DND-41 (cell line): ENCODE results near the gene TMCC1.

ENCODE experiments used
- ATAC-seq: fragments of 200-7000 bp; cut with Tn5 transposase; 3 replicates; pipeline ENCODE4 v1.9.1; 2021; ENCODE audit warnings: low read depth; ENCODE audit not compliant: insufficient read depth
- DNase-seq: peaks from one replicate; pipeline ENCODE4 v3.0.0-alpha.2; 2020
- H2AFZ ChIP-seq: 2 replicates; pipeline ENCODE4 v1.6.0; 2012; ENCODE audit warnings: low read depth, low read length
- H3K27ac ChIP-seq: 2 replicates; pipeline ENCODE4 v1.5.1; 2012; ENCODE audit warnings: low read length, inconsistent platforms
- H3K27me3 ChIP-seq: fragments of 200-600 bp; sonication (generic); 2 replicates; pipeline ENCODE4 v1.6.0; 2012; ENCODE audit warnings: low read length, mild to moderate bottlenecking, inconsistent platforms; ENCODE audit not compliant: insufficient read depth, poor library complexity
- H3K36me3 ChIP-seq: 2 replicates; pipeline ENCODE4 v1.5.1; 2012; ENCODE audit warnings: low read length, inconsistent platforms; ENCODE audit not compliant: insufficient read depth
- H3K4me1 ChIP-seq: 2 replicates; pipeline ENCODE4 v1.5.1; 2012; ENCODE audit warnings: mild to moderate bottlenecking, low read length; ENCODE audit not compliant: insufficient read depth
- H3K4me2 ChIP-seq: 2 replicates; pipeline ENCODE4 v1.6.0; 2012; ENCODE audit warnings: mild to moderate bottlenecking, moderate library complexity, low read length, inconsistent platforms; ENCODE audit not compliant: insufficient read depth
- H3K4me3 ChIP-seq, 2 experiments: fragments of 200-600 bp in 1 of 2; shearing (Covaris generic) in 1 of 2; 2 replicates each; pipeline ENCODE4 v1.5.1; 2012 to 2016; ENCODE audit warnings: inconsistent platforms in 2 of 2, low read length in 2 of 2, mild to moderate bottlenecking in 2 of 2, low read depth in 1 of 2, moderate library complexity in 1 of 2
- H3K79me2 ChIP-seq: 2 replicates; pipeline ENCODE4 v1.6.0; 2012; ENCODE audit warnings: low read length, inconsistent platforms; ENCODE audit not compliant: insufficient read depth
- H3K9ac ChIP-seq: 2 replicates; pipeline ENCODE4 v1.6.0; 2012; ENCODE audit warnings: low read depth, mild to moderate bottlenecking, inconsistent platforms, low read length, moderate library complexity
- H3K9me3 ChIP-seq: 2 replicates; pipeline ENCODE4 v1.5.1; 2012; ENCODE audit warnings: low read length, moderate library complexity, mild to moderate bottlenecking, inconsistent platforms; ENCODE audit not compliant: insufficient read depth, severe bottlenecking
- H4K20me1 ChIP-seq: 2 replicates; pipeline ENCODE4 v1.6.0; 2012; ENCODE audit warnings: low read length; ENCODE audit not compliant: insufficient read depth
- CTCF ChIP-seq: IDR thresholded peaks from 2 replicates; pipeline ENCODE4 v1.5.1; 2012; ENCODE audit warnings: borderline replicate concordance, low read length, moderate library complexity, mild to moderate bottlenecking; ENCODE audit not compliant: poor library complexity, severe bottlenecking; ENCODE audit errors: extremely low read depth
- EZH2 ChIP-seq: IDR thresholded peaks from 3 replicates; pipeline ENCODE4 v1.6.1; 2012; ENCODE audit warnings: borderline replicate concordance, low read depth, mild to moderate bottlenecking, moderate library complexity, low read length, inconsistent platforms; ENCODE audit not compliant: severe bottlenecking

TMCC1 gene

GRCh38 chr3:129665024-129665768, 228.3 kb downstream of the TMCC1 start:
- no peak overlapping the region for H3K4me2 ChIP-seq
- H2AFZ ChIP-seq, result no peak overlapping the region
- H3K27me3 ChIP-seq, result no peaks in the 10 kb centered on the region
- H3K36me3 ChIP-seq, result peaks cover under 1% of the 10 kb centered on the region
- H3K4me1 ChIP-seq, result no peaks in the 10 kb centered on the region
- H3K4me3 ChIP-seq, result no peak overlapping the region
- H4K20me1 ChIP-seq, result 0 out of 2 replicates have a peak, but pooled peaks cover 2% of the 10 kb centered on the region
- no peak for ATAC-seq
- no peak for DNase-seq
- no peak overlapping the region for H3K27ac ChIP-seq
- H3K79me2 ChIP-seq, result no peaks in the 10 kb centered on the region
- H3K9me3 ChIP-seq, result no peaks in the 10 kb centered on the region
- TF ChIP-seq EZH2 (no peak), CTCF (no peak)
- H3K9ac ChIP-seq, result no peak overlapping the region

DNA sequence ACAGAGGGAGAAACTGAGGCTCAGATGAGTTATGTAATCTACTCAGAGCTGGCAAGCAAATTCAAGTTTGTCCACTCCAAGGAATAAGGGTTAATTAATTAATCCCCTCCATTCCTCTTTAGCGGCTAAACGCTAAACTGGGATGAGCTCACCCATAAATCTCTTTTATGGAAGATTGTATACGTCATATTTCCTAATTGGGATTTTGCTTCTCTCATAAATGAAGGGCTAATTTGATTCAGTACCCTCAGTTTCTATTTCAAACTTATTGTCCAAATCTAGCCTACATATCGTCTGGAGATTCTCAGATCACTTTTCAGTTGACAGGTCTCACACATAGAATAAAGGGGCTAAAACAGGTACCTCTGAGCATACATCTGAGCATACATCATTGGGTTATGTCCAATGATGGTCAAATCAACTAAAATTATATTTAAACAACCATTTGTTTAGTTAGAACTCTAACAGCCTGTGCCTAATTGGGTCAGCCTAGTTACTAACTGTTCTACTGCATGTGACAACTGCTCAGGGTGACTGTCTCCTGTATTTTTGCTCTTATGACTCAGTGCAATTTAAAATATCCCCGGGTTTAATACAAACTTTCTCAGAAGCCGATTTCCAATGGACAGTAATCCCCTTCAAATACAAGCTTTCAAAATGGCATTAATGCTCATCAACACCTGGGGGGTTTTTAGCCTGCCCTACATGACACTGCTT, 229.4 kb downstream of the TMCC1 start:
- Histone ChIP-seq H3K9ac (no peak overlapping the region), H3K36me3 (no peaks in the 10 kb centered on the region), H4K20me1 (0 out of 2 replicates have a peak, but pooled peaks cover 2% of the 10 kb centered on the region), H3K9me3 (no peaks in the 10 kb centered on the region), H3K27ac (no peak overlapping the region), H2AFZ (no peak overlapping the region), H3K4me3 (no peak overlapping the region), H3K4me1 (no peaks in the 10 kb centered on the region), H3K27me3 (no peaks in the 10 kb centered on the region), H3K79me2 (no peaks in the 10 kb centered on the region), H3K4me2 (no peak overlapping the region)
- no peak for TF ChIP-seq CTCF
- no peak for TF ChIP-seq EZH2
- DNase-seq, result no peak
- ATAC-seq, result no peak

DNA sequence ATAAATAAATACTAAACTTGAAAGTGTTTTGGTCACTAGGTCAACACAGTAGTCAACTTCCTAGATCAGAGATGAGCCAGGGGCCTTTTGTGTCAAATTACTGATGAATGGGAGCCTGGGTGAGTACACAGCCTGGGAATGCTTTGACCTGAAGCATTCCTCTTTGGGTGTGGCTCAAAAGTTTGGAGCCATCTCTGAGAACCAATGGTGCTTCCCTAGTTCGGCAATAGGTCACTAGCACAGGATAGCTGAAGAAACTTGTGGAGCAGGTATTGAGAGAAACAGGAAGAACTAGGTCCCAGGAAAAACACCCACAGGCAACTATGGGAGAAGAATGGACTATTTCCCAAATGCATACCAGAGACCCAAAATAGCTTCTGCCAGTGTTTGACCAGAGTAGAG, 230.5 kb downstream of the TMCC1 start:
- no peak overlapping the region for H3K9ac ChIP-seq
- H3K9me3 ChIP-seq, result no peaks in the 10 kb centered on the region
- TF ChIP-seq CTCF (no peak), EZH2 (no peak)
- 0 out of 2 replicates have a peak, but pooled peaks cover 2% of the 10 kb centered on the region for H4K20me1 ChIP-seq
- ATAC-seq (no peak), DNase-seq (no peak)
- no peaks in the 10 kb centered on the region for H3K79me2 ChIP-seq
- peaks cover 7% of the 10 kb centered on the region for H3K4me1 ChIP-seq
- no peak overlapping the region for H3K4me2 ChIP-seq
- H3K27ac ChIP-seq, result no peak overlapping the region
- no peak overlapping the region for H2AFZ ChIP-seq
- H3K27me3 ChIP-seq, result no peaks in the 10 kb centered on the region
- no peak overlapping the region for H3K4me3 ChIP-seq
- no peaks in the 10 kb centered on the region for H3K36me3 ChIP-seq
